Endothelial cell of umbilical vein (primary cell): ENCODE results near the gene ZNF507. TPM values are rescaled to one million over a fixed set of nuclear protein-coding genes. Genes with fewer than 3 reads are reported as not detected.
"Not testable (repeated sequence)": the region's sequence is repeated elsewhere in the genome, so short reads cannot be mapped to it uniquely, and the experiment has no call there.

Source experiments
- BruUV-seq: library from RNA; stranded (reverse); fragments of 400-500 nt; replicated peaks from 2 replicates; lab custom pipeline; 2021; lab: Mats Ljungman, UMichigan
- CTCF ChIA-PET: fragments of 300-600, 350-600 bp; sonication (Branson Sonifier 250); formaldehyde crosslinking; loops from one replicate; lab custom pipeline; 2021; ENCODE audit warnings: antibody characterized with exemption, inconsistent platforms; lab: Charles Lee
- POLR2A ChIA-PET: fragments of 300-600, 350-600 bp; sonication (Branson Sonifier 250); formaldehyde crosslinking; loops from one replicate; lab custom pipeline; 2021; ENCODE audit warnings: antibody characterized with exemption, inconsistent platforms; lab: Charles Lee
- DNase-seq: peaks from one replicate; pipeline ENCODE4 v3.0.0-alpha.2; 2011; ENCODE audit warnings: low read depth, low spot score
- FAIRE-seq: peaks from 2 replicates; lab custom pipeline; 2011; peaks lifted over from hg19 to GRCh38; lab: Jason Lieb, UNC
- H2AFZ ChIP-seq: 2 replicates; pipeline ENCODE4 v1.6.0; 2012; ENCODE audit warnings: low read depth, low read length, control low read depth, inconsistent platforms
- H3K27ac ChIP-seq: 2 replicates; pipeline ENCODE4 v1.5.1; 2011; ENCODE audit warnings: low read depth, mild to moderate bottlenecking, control low read depth, low read length, moderate library complexity; ENCODE audit not compliant: insufficient read depth
- H3K27me3 ChIP-seq, 2 experiments: 2 replicates each; pipeline versions ENCODE4 v1.6.0 to v1.6.1; 2011; ENCODE audit warnings: low read length in 2 of 2, mixed read lengths in 1 of 2; ENCODE audit not compliant: control insufficient read depth in 2 of 2, insufficient read depth in 2 of 2
- H3K36me3 ChIP-seq, 2 experiments: 2 replicates in 1 of 2; 3 replicates in 1 of 2; pipeline ENCODE4 v1.5.1; 2011; ENCODE audit warnings: low read length in 2 of 2, mild to moderate bottlenecking in 1 of 2, moderate library complexity in 1 of 2; ENCODE audit not compliant: control insufficient read depth in 2 of 2, insufficient read depth in 2 of 2; ENCODE audit errors: extremely low read depth in 1 of 2
- H3K4me1 ChIP-seq: 3 replicates; pipeline ENCODE4 v1.5.1; 2011; ENCODE audit warnings: mild to moderate bottlenecking, low read length; ENCODE audit not compliant: control insufficient read depth, insufficient read depth; ENCODE audit errors: extremely low read depth
- H3K4me2 ChIP-seq: 2 replicates; pipeline ENCODE4 v1.6.1; 2011; ENCODE audit warnings: low read length, control low read depth, mixed read lengths; ENCODE audit not compliant: insufficient read depth
- H3K4me3 ChIP-seq, 3 experiments: fragments of 200-600 bp in 1 of 3; sonication (generic), shearing (Covaris generic) in 1 of 3; replicated peaks in 1 of 3; 2 replicates each; pipeline ENCODE4 v1.5.1; 2011 to 2016; ENCODE audit warnings: control low read depth in 3 of 3, low read length in 3 of 3, mild to moderate bottlenecking in 2 of 3, inconsistent platforms in 1 of 3, low read depth in 1 of 3, moderate library complexity in 1 of 3; ENCODE audit not compliant: insufficient read depth in 1 of 3
- H3K79me2 ChIP-seq: 2 replicates; pipeline ENCODE4 v1.6.0; 2012; ENCODE audit warnings: low read length, inconsistent platforms; ENCODE audit not compliant: control insufficient read depth, insufficient read depth
- H3K9ac ChIP-seq: replicated peaks from 2 replicates; pipeline ENCODE3; 2011; ENCODE audit warnings: low read length, control low read depth; ENCODE audit not compliant: insufficient read depth; ENCODE audit errors: extremely low read depth
- H3K9me1 ChIP-seq: replicated peaks from 3 replicates; pipeline ENCODE4 v1.6.0; 2011; ENCODE audit warnings: mild to moderate bottlenecking, low read length; ENCODE audit not compliant: control insufficient read depth, insufficient read depth; ENCODE audit errors: extremely low read depth
- H3K9me3 ChIP-seq: replicated peaks from 2 replicates; pipeline ENCODE4 v1.5.1; 2012; ENCODE audit warnings: low read length, inconsistent platforms; ENCODE audit not compliant: control insufficient read depth, insufficient read depth
- H4K20me1 ChIP-seq: replicated peaks from 2 replicates; pipeline ENCODE3; 2011; ENCODE audit warnings: mild to moderate bottlenecking, low read length; ENCODE audit not compliant: control insufficient read depth, insufficient read depth; ENCODE audit errors: extremely low read depth
- CTCF ChIP-seq, 2 donors: IDR thresholded peaks; 1 replicate in 1 of 2; 2 replicates in 1 of 2; pipeline ENCODE4 v1.5.1; 2011; ENCODE audit warnings: low read length in 2 of 2, mild to moderate bottlenecking in 2 of 2, moderate library complexity in 2 of 2, control low read depth in 1 of 2, inconsistent platforms in 1 of 2, low read depth in 1 of 2; ENCODE audit not compliant: insufficient read depth in 1 of 2; ENCODE audit errors: extremely low read depth in 1 of 2
- EZH2 ChIP-seq: IDR thresholded peaks from 2 replicates; pipeline ENCODE4 v1.6.1; 2012; ENCODE audit warnings: borderline replicate concordance, low read depth, mild to moderate bottlenecking, moderate library complexity, low read length, inconsistent platforms; ENCODE audit not compliant: severe bottlenecking
- FOS ChIP-seq: IDR thresholded peaks from 2 replicates; pipeline ENCODE4 v1.6.1; 2011; ENCODE audit warnings: mild to moderate bottlenecking, low read length, moderate library complexity, borderline replicate concordance; ENCODE audit not compliant: insufficient read depth
- POLR2A ChIP-seq: IDR thresholded peaks from 2 replicates; pipeline ENCODE4 v1.6.1; 2012; ENCODE audit warnings: low read depth, mild to moderate bottlenecking, control low read depth, low read length
- dilution Hi-C: fragments of 300-500 bp; cut with MboI; formaldehyde crosslinking; loops from one replicate; pipeline ENCODE4 v1.15.0; 2019; ENCODE audit warnings: low sequenced_read_pairs; ENCODE audit not compliant: extremely low pct_ligation_motif_present
- intact Hi-C: fragments of 100-400 bp; cut with micrococcal nuclease; formaldehyde crosslinking; loops from one replicate; pipeline ENCODE4 v1.10.0; 2022
- polyA plus RNA-seq, 4 experiments: library from polyadenylated mRNA; depleted of rRNA in 3 of 4; stranded (reverse) in 3 of 4; unstranded in 1 of 4; fragments of >200 nt; gene quantifications; 2 replicates each; pipeline versions ENCODE4 v1.2.1 to v1.2.3, GENCODE V29; 2011 to 2012; ENCODE audit warnings: missing spikeins in 1 of 4
- total RNA-seq: library from RNA; stranded (reverse); gene quantifications from 2 replicates; pipeline ENCODE4 v1.2.3, GENCODE V29; 2021

Gene ZNF507
- total and polyA plus RNA-seq, 2 donors (not counting 3 experiments of a cell fraction or from before 2014, with no cell fraction given): 6.8 to 23.0 TPM

GRCh38 chr19:32423944-32424343 lies 78.5 kb downstream of the ZNF507 start:
- DNase-seq, intact Hi-C loops, H3K27ac ChIP-seq, H4K20me1 ChIP-seq, H3K9me1 ChIP-seq, POLR2A ChIA-PET, FAIRE-seq, H3K79me2 ChIP-seq, dilution Hi-C loops, H3K36me3 ChIP-seq, H3K4me3 ChIP-seq, BruUV-seq, H3K4me2 ChIP-seq, H2AFZ ChIP-seq, H3K27me3 ChIP-seq, H3K9me3 ChIP-seq, H3K9ac ChIP-seq: not testable (repeated sequence)
- CTCF ChIA-PET: interaction anchor here (0.8 kb wide), 1 partner anchor 37 kb away, joined by 3 read pairs; no protein-coding TSS in a partner anchor
- peaks cover 25% of the 10 kb centered on the region for H3K4me1 ChIP-seq

GRCh38 chr19:32427536-32427935 lies 82.1 kb downstream of the ZNF507 start:
- DNase-seq (no peak), FAIRE-seq (no peak)
- POLR2A ChIA-PET: no interaction called here
- H3K9me3 ChIP-seq: no peaks in the 10 kb centered on the region
- no peaks in the 10 kb centered on the region for H3K9me1 ChIP-seq
- no peak overlapping the region for H3K4me2 ChIP-seq
- no peaks in the 10 kb centered on the region for H3K36me3 ChIP-seq
- intact Hi-C loops (no loop called here), dilution Hi-C loops (no loop called here)
- H3K27ac ChIP-seq: no peak overlapping the region
- no TSS peak for BruUV-seq
- no peak overlapping the region for H3K9ac ChIP-seq
- no peaks in the 10 kb centered on the region for H3K27me3 ChIP-seq
- H4K20me1 ChIP-seq: no peaks in the 10 kb centered on the region
- CTCF ChIA-PET: no interaction called here
- peaks cover 13% of the 10 kb centered on the region for H3K4me1 ChIP-seq
- no peak overlapping the region for H3K4me3 ChIP-seq
- no peak overlapping the region for H2AFZ ChIP-seq
- no peaks in the 10 kb centered on the region for H3K79me2 ChIP-seq
- TF ChIP-seq FOS: no peak
- TF ChIP-seq EZH2: no peak
- no peak for TF ChIP-seq CTCF (IDR thresholded peaks at IDR 0.05; ENCODE audit: extremely low read depth in 1 of 2, insufficient read depth in 1 of 2, low read depth in 1 of 2, low read length in 2 of 2)
- TF ChIP-seq POLR2A: no peak
